Thyroid gland (tissue), 4 donors: ENCODE results near the gene ELF3.

Source experiments
- POLR2A ChIP-seq, 2 donors: fragments of 450-650 bp; IDR thresholded peaks; one replicate each; pipeline ENCODE4 v1.6.1; 2017; ENCODE audit warnings: antibody characterized with exemption in 2 of 2, mild to moderate bottlenecking in 2 of 2, moderate library complexity in 1 of 2
- TF ChIP-seq, protein P1 (sequence below), 6 experiments: fragments of 200-600 bp in 3 of 6; fragments of 450-650 bp in 3 of 6; sonication (generic) in 3 of 6; IDR thresholded peaks; one replicate each; pipeline ENCODE4 v1.5.1; 2016 to 2019; ENCODE audit warnings: antibody characterized with exemption in 6 of 6, mild to moderate bottlenecking in 2 of 6, inconsistent platforms in 1 of 6, moderate library complexity in 1 of 6

- TF ChIP-seq, protein P1, sequence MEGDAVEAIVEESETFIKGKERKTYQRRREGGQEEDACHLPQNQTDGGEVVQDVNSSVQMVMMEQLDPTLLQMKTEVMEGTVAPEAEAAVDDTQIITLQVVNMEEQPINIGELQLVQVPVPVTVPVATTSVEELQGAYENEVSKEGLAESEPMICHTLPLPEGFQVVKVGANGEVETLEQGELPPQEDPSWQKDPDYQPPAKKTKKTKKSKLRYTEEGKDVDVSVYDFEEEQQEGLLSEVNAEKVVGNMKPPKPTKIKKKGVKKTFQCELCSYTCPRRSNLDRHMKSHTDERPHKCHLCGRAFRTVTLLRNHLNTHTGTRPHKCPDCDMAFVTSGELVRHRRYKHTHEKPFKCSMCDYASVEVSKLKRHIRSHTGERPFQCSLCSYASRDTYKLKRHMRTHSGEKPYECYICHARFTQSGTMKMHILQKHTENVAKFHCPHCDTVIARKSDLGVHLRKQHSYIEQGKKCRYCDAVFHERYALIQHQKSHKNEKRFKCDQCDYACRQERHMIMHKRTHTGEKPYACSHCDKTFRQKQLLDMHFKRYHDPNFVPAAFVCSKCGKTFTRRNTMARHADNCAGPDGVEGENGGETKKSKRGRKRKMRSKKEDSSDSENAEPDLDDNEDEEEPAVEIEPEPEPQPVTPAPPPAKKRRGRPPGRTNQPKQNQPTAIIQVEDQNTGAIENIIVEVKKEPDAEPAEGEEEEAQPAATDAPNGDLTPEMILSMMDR (IDR thresholded peaks at IDR 0.05), result no peak
- no peak for TF ChIP-seq POLR2A (IDR thresholded peaks at IDR 0.05)
Observed at GRCh38 chr1:202013603-202014002, 3.2 kb downstream of the ELF3 start.
